HG03432 (cell line): Measurements from ENCODE around the gene IRF2.
"Not testable (repeated sequence)": the region's sequence is repeated elsewhere in the genome, so short reads cannot be mapped to it uniquely, and the experiment has no call there.

Experiments
- ATAC-seq: cut with Tn5 transposase; IDR thresholded peaks from one replicate; pipeline ENCODE4 v1.9.1; 2021; ENCODE audit warnings: mild to moderate bottlenecking, moderate library complexity; ENCODE audit not compliant: unreplicated experiment

Gene IRF2

GRCh38 chr4:184392748-184393559 is 81.4 kb downstream of the IRF2 start:
- ATAC-seq: no peak

DNA sequence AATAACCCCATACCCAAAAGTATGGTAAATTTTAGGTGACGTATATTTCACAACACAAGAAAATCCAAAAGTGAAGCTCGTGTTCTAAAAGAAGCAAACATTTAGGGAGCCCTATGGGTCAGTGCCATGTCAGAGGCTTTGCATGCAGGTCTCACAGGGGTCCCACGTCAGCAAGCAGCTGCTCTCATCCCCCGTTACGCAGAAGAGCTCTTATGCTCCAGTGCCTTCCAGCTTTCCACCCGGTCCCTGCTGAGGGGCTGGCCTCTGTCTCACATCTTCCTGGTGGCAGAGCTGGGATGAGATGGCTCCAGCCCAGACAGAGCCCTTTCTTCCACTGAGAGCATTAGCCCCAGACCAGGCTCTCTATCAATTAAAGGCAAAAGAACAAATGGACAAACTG is 82.0 kb downstream of the IRF2 start:
- ATAC-seq: no peak

GRCh38 chr4:184389978-184390900 is 84.1 kb downstream of the IRF2 start:
- ATAC-seq: no peak

GRCh38 chr4:184388106-184388505 is 86.2 kb downstream of the IRF2 start:
- no peak for ATAC-seq

GRCh38 chr4:184387351-184387750 is 87.0 kb downstream of the IRF2 start:
- peak; percentile 21 for ATAC-seq

- ATAC-seq: no peak
Measured at GRCh38 chr4:184386271-184386781, 88.0 kb downstream of the IRF2 start.

DNA sequence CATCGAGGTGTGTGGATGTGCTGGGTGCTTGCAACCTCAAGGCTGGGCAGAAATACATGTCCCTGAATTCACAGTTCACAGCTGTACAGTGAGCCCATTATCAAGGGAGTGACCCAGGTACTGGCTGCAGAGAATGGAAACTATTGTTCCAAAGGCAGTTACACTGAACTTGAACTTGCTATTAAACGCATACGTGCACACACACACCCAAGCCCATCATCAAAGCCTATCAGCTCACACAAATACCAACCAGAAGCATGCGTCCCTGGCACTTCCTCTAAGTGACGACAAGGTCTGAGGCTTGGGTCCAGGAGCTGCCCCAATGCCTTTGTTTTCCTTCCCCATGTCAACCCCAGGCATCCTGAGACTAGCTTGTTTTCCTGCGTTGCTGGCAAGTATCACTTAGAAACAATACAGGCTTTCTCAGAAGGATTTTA is 88.6 kb downstream of the IRF2 start:
- ATAC-seq: no peak

- ATAC-seq: peak; percentile 31
Measured at GRCh38 chr4:184384810-184385557, 89.4 kb downstream of the IRF2 start.

GRCh38 chr4:184384056-184384809 is 90.1 kb downstream of the IRF2 start:
- ATAC-seq: peak; percentile 87

- no peak for ATAC-seq
Measured at GRCh38 chr4:184383497-184384055, 90.8 kb downstream of the IRF2 start.

GRCh38 chr4:184382189-184382846 is 92.0 kb downstream of the IRF2 start:
- no peak for ATAC-seq

DNA sequence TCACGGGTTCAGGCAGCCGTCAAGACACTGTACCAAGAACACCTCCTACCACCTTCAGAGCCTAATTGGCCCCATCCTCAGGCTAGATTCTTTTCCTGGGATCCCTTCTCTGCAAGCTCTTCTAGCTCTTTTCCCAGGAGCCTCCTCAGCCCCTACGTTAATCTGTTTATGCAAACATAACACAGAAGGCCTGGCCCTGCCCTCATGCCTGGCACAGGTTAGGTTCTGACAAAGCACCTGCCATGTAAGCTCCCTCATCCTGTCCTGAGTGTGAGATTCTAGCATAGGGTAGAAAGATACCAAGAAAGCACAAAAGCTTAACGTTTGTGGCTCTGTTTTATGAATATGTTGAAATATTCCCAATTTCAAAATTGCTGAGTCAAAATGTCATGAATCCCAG is 93.6 kb downstream of the IRF2 start:
- ATAC-seq: no peak

GRCh38 chr4:184380214-184380613 is 94.1 kb downstream of the IRF2 start:
- not testable (repeated sequence) for ATAC-seq

GRCh38 chr4:184376923-184377322 is 97.4 kb downstream of the IRF2 start:
- ATAC-seq: no peak

DNA sequence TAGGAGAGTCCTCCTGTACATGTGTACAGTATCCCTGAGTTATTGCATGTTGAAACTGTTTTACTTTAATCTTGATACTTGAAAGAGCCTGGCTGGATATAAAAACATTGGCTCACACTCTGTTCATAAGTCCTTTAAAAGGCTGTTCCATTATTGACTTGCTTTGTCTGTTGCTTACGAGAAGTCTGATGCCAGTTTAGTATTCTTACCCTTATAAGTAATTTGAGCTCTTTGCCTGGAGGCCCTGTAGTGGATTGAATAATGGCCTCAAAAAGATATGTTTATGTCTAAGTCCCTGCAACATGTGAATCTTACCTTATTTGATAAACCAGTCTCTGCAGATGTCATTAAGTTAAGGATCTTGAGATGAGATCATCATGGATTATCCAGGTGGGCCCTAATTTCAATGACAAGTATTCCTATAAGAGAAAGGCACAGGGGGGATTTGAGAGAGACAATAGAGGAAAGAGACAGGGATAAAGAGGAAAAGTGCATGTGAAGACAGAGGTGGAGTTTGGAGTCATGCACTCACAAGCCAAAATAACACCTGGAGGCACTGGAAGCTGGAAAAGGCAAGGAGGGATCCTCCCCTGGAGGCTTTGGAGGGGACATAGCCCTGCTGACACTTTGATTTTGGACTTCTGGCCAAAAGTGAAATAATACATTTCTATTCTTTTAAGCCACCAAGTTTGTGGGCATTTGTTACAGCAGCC is 98.1 kb downstream of the IRF2 start:
- ATAC-seq: no peak

- not testable (repeated sequence) for ATAC-seq
Measured at GRCh38 chr4:184375623-184376022, 98.7 kb downstream of the IRF2 start.

- no peak for ATAC-seq
Measured at GRCh38 chr4:184375027-184375426, 99.3 kb downstream of the IRF2 start.

- no peak for ATAC-seq
Measured at GRCh38 chr4:184373886-184374405, 100.4 kb downstream of the IRF2 start.
